Gastrocnemius medialis (tissue), 4 donors: ENCODE results near the gene ETV6. TPM values are rescaled to one million over a fixed set of nuclear protein-coding genes. Genes with fewer than 3 reads are reported as not detected.

Experiments used
- ATAC-seq, 2 donors: fragments of 150-250 bp; one replicate each; pipeline ENCODE4 v1.9.1; 2016
- DNase-seq, 2 donors: peaks; one replicate each; pipeline ENCODE4 v3.0.0-alpha.2; 2019
- H3K27ac ChIP-seq, 4 donors: fragments of 200-600 bp; sonication (generic); 1 replicate in 1 of 4; 2 replicates in 3 of 4; pipeline ENCODE4 v1.5.1; 2016 to 2018; ENCODE audit warnings: mild to moderate bottlenecking in 2 of 4, moderate library complexity in 1 of 4
- H3K27me3 ChIP-seq, 3 donors: fragments of 200-600 bp; sonication (generic) in 2 of 3; 1 replicate in 1 of 3; 2 replicates in 2 of 3; pipeline versions ENCODE4 v1.5.1 to v1.6.0; 2016 to 2019; ENCODE audit warnings: mild to moderate bottlenecking in 1 of 3, moderate library complexity in 1 of 3
- H3K36me3 ChIP-seq, 2 donors: fragments of 200-600 bp; sonication (generic) in 1 of 2; one replicate each; pipeline ENCODE4 v1.5.1; 2017 to 2018
- H3K4me1 ChIP-seq, 2 donors: fragments of 200-600 bp; sonication (generic) in 1 of 2; one replicate each; pipeline ENCODE4 v1.5.1; 2016 to 2017; ENCODE audit warnings: mild to moderate bottlenecking in 2 of 2
- H3K4me3 ChIP-seq, 4 donors: fragments of 200-600 bp; sonication (generic) in 3 of 4; 1 replicate in 1 of 4; 2 replicates in 3 of 4; pipeline ENCODE4 v1.5.1; 2016 to 2019; ENCODE audit warnings: mild to moderate bottlenecking in 2 of 4
- H3K9me3 ChIP-seq, 3 donors: fragments of 200-600 bp; sonication (generic) in 2 of 3; 1 replicate in 1 of 3; 2 replicates in 2 of 3; pipeline ENCODE4 v1.5.1; 2016 to 2019
- POLR2A ChIP-seq, 2 donors: fragments of 450-650 bp; IDR thresholded peaks; one replicate each; pipeline ENCODE4 v1.6.1; 2017; ENCODE audit warnings: antibody characterized with exemption in 2 of 2, mild to moderate bottlenecking in 2 of 2, moderate library complexity in 2 of 2
- in situ Hi-C, 4 donors: fragments of 200-750 bp; cut with MboI; loops; one replicate each; pipeline versions ENCODE4 v1.15.0 to v1.8.0; 2017; ENCODE audit warnings: low sequenced_read_pairs in 4 of 4
- intact Hi-C: fragments of 100-400 bp; cut with DNase I; formaldehyde crosslinking; loops from one replicate; pipeline ENCODE4 v1.15.1; 2023; ENCODE audit warnings: low total_unique reads
- total RNA-seq, 4 donors: library from RNA; depleted of rRNA; stranded (reverse); fragments of >200 nt; gene quantifications; one replicate each; pipeline versions ENCODE4 v1.1.0 to v1.2.3, GENCODE V29; 2016

ETV6 gene
- total RNA-seq, 4 donors from 2014 or later: 2.8 to 5.9 (median 3.3) TPM

DNA sequence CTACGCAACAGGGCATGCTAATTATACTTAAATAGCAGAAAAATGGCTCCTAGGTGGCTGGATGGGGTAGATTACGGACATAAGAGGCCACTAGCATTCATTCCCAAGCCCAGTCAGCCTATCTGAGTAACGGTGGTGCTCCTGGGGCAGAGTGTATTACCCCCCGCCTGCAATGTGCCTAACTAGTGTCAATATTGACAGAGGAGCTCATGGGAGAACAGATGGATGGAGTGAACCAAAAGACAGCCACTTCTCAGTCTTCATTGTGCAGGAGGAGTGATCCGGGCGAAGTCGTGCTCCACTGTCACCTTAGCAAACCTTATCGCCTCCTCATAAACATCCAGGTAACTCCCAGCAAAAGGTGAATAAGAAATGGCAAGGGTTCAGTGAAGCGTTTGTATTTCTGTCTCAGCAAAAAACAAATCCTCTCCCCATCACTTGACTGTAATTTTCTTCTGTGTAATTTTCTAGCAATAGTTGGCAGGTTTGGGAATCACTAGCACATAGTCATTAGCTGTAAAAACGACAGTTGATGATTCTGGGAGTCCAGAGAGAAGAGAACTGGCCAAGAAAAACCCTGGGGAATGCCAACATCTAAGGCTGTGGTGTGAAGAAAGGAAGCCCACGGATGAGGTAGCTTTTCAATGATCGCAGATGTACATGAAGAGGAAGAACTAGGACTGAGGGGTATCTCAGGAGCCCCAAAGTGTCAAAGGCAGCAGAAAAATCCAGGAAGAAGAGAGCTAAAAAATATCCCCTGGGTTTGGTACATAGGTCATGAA, 294.6 kb downstream of the ETV6 start:
- no peak overlapping the region for H3K4me3 ChIP-seq
- H3K9me3 ChIP-seq: no peaks in the 10 kb centered on the region
- no peaks in the 10 kb centered on the region for H3K27me3 ChIP-seq
- DNase-seq: no peak
- intact Hi-C loops: no loop called here
- in situ Hi-C loops: no loop called here
- H3K4me1 ChIP-seq: no peaks in the 10 kb centered on the region
- no peaks in the 10 kb centered on the region for H3K36me3 ChIP-seq
- no peak for ATAC-seq
- no peak overlapping the region for H3K27ac ChIP-seq
- no peak for TF ChIP-seq POLR2A (IDR thresholded peaks at IDR 0.05)
